Liver (tissue), 9 donors: Measurements from ENCODE around the gene CROCC2. TPM values are rescaled to one million over a fixed set of nuclear protein-coding genes. Genes with fewer than 3 reads are reported as not detected.

ENCODE experiments used
- DNase-seq: peaks from one replicate; pipeline ENCODE4 v3.0.0-alpha.2; 2017; ENCODE audit warnings: low spot score
- H3K27ac ChIP-seq, 2 donors: one replicate each; pipeline ENCODE4 v1.7.0; 2013; ENCODE audit warnings: inconsistent platforms in 2 of 2, low read length in 2 of 2, control low read depth in 1 of 2, low read depth in 1 of 2, mild to moderate bottlenecking in 1 of 2
- H3K27me3 ChIP-seq, 4 donors: one replicate each; pipeline versions ENCODE4 v1.6.1 to v1.7.0; 2013; ENCODE audit warnings: low read length in 3 of 4, inconsistent platforms in 1 of 4, mild to moderate bottlenecking in 1 of 4, moderate library complexity in 1 of 4; ENCODE audit not compliant: control insufficient read depth in 4 of 4, insufficient read depth in 4 of 4
- H3K36me3 ChIP-seq, 4 donors: one replicate each; pipeline versions ENCODE4 v1.6.1 to v1.7.0; 2013; ENCODE audit warnings: low read length in 3 of 4, mild to moderate bottlenecking in 3 of 4, low read depth in 1 of 4, moderate library complexity in 1 of 4; ENCODE audit not compliant: control insufficient read depth in 4 of 4, insufficient read depth in 3 of 4
- H3K4me1 ChIP-seq, 4 donors: one replicate each; pipeline versions ENCODE4 v1.6.1 to v1.7.0; 2013; ENCODE audit warnings: low read length in 3 of 4, mild to moderate bottlenecking in 3 of 4, moderate library complexity in 1 of 4; ENCODE audit not compliant: control insufficient read depth in 4 of 4, insufficient read depth in 4 of 4
- H3K4me3 ChIP-seq, 3 donors: one replicate each; pipeline versions ENCODE4 v1.6.1 to v1.7.0; 2013; ENCODE audit warnings: low read length in 3 of 3, control low read depth in 1 of 3, low read depth in 1 of 3, mild to moderate bottlenecking in 1 of 3
- H3K9ac ChIP-seq, 2 donors: one replicate each; pipeline ENCODE4 v1.7.0; 2013; ENCODE audit warnings: low read length in 2 of 2, mild to moderate bottlenecking in 2 of 2, moderate library complexity in 2 of 2, control low read depth in 1 of 2, low read depth in 1 of 2
- H3K9me3 ChIP-seq, 4 donors: one replicate each; pipeline versions ENCODE4 v1.6.1 to v1.7.0; 2013; ENCODE audit warnings: low read length in 3 of 4; ENCODE audit not compliant: control insufficient read depth in 4 of 4
- ATF3 ChIP-seq: IDR thresholded peaks from 2 replicates; pipeline ENCODE4 v1.6.1; 2016; ENCODE audit warnings: antibody characterized with exemption
- CTCF ChIP-seq: fragments of 150-350 bp; IDR thresholded peaks from 2 replicates; pipeline ENCODE4 v1.5.1; 2017; ENCODE audit warnings: improper control_type of control experiment, low read depth, low read length; ENCODE audit not compliant: missing input control
- FOXA2 ChIP-seq: IDR thresholded peaks from 2 replicates; pipeline ENCODE4 v1.6.1; 2016; ENCODE audit warnings: antibody characterized with exemption
- GABPA ChIP-seq, 2 donors: IDR thresholded peaks in 1 of 2; conservative IDR thresholded peaks in 1 of 2; 2 replicates each; pipeline ENCODE4 v1.6.1; 2016; ENCODE audit warnings: antibody characterized with exemption in 2 of 2, mild to moderate bottlenecking in 1 of 2, moderate library complexity in 1 of 2
- HNF4A ChIP-seq, 2 donors: conservative IDR thresholded peaks; 2 replicates each; pipeline ENCODE4 v1.6.1; 2016; ENCODE audit warnings: antibody characterized with exemption in 2 of 2, mild to moderate bottlenecking in 2 of 2
- HNF4G ChIP-seq: IDR thresholded peaks from 2 replicates; pipeline ENCODE4 v1.6.1; 2016; ENCODE audit warnings: antibody characterized with exemption
- MAX ChIP-seq: IDR thresholded peaks from 2 replicates; pipeline ENCODE4 v1.6.1; 2016; ENCODE audit warnings: antibody characterized with exemption
- NR2F2 ChIP-seq: IDR thresholded peaks from 2 replicates; pipeline ENCODE4 v1.6.1; 2016; ENCODE audit warnings: antibody characterized with exemption
- REST ChIP-seq: IDR thresholded peaks from 2 replicates; pipeline ENCODE4 v1.6.1; 2016; ENCODE audit warnings: antibody characterized with exemption, mild to moderate bottlenecking
- RXRA ChIP-seq, 2 donors: IDR thresholded peaks; 2 replicates each; pipeline ENCODE4 v1.6.1; 2017 to 2018; ENCODE audit warnings: antibody characterized with exemption in 2 of 2, mild to moderate bottlenecking in 1 of 2
- YY1 ChIP-seq: IDR thresholded peaks from 2 replicates; pipeline ENCODE4 v1.6.1; 2016; ENCODE audit warnings: antibody characterized with exemption, mild to moderate bottlenecking
- ZBTB33 ChIP-seq: IDR thresholded peaks from 2 replicates; pipeline ENCODE4 v1.6.1; 2016; ENCODE audit warnings: antibody characterized with exemption
- WGBS: extraction: QIAGEN DNeasy Blood & Tissue Kit; methylation state at CpG from one replicate; pipeline ENCODE4 v1.1.7; 2013; 5-methylcytosine and 5-hydroxymethylcytosine counted together
- polyA plus RNA-seq, 2 donors: library from polyadenylated mRNA; stranded (reverse) in 1 of 2; unstranded in 1 of 2; fragments of 200-250 nt in 1 of 2; fragments of >200 nt in 1 of 2; fragmentation: Nextera tagmentation in 1 of 2; extraction: Ambion mirVana in 1 of 2; gene quantifications; one replicate each; pipeline versions ENCODE4 v1.2.1 to v1.2.3, GENCODE V29; 2013 to 2015
- total RNA-seq, 2 donors: library from RNA; depleted of rRNA; stranded (reverse); fragments of >200 nt; gene quantifications; one replicate each; pipeline ENCODE4 v1.2.3, GENCODE V29; 2014
- donor health status: healthy.
- donor health status: healthy.
- donor health status: healthy.
- donor health status: healthy.
- donor health status: healthy.

CROCC2 gene
- total and polyA plus RNA-seq, 4 donors: under 0.01 to 0.13 (median 0.05) TPM

- TF ChIP-seq FOXA2 (no peak), HNF4G (no peak), NR2F2 (no peak), YY1 (no peak), CTCF (no peak)
These were observed 93.1 kb downstream of the CROCC2 start (continued) for GRCh38 chr2:240998995-240999791.

- Histone ChIP-seq H3K9ac (peak overlapping the region in 1 of 2 donors; percentile 17), H3K4me3 (peak overlapping the region; percentile 25 to 77 (median 67)), H3K36me3 (peaks cover 0 to 9% (median 3%) of the 10 kb centered on the region in 4 donors), H3K27ac (peak overlapping the region in 1 of 2 donors; percentile 47), H3K27me3 (no peaks in the 10 kb centered on the region), H3K9me3 (peaks cover 5 to 10% (median 8%) of the 10 kb centered on the region in 4 donors), H3K4me1 (peaks cover 18 to 59% (median 45%) of the 10 kb centered on the region in 4 donors)
- 86% methylated on average over 19 of the region's 19 CpGs for WGBS
- TF ChIP-seq ZBTB33 (no peak), HNF4G (no peak), ATF3 (no peak), RXRA (IDR thresholded peaks at IDR 0.05) (no peak), REST (no peak), MAX (no peak), GABPA (IDR thresholded peaks at IDR 0.05 in 1 of 2, conservative IDR thresholded peaks at IDR 0.05 in 1 of 2) (no peak), NR2F2 (no peak), FOXA2 (no peak), HNF4A (conservative IDR thresholded peaks at IDR 0.05) (no peak)
- DNase-seq: peak; percentile 28
These were observed 93.9 kb downstream of the CROCC2 start for GRCh38 chr2:240999873-241000541.
